Measurements from ENCODE around the gene DEFB124.
"Not testable (repeated sequence)": the region's sequence is repeated elsewhere in the genome, so short reads cannot be mapped to it uniquely, and the experiment has no call there.

The DEFB124 gene

DNA sequence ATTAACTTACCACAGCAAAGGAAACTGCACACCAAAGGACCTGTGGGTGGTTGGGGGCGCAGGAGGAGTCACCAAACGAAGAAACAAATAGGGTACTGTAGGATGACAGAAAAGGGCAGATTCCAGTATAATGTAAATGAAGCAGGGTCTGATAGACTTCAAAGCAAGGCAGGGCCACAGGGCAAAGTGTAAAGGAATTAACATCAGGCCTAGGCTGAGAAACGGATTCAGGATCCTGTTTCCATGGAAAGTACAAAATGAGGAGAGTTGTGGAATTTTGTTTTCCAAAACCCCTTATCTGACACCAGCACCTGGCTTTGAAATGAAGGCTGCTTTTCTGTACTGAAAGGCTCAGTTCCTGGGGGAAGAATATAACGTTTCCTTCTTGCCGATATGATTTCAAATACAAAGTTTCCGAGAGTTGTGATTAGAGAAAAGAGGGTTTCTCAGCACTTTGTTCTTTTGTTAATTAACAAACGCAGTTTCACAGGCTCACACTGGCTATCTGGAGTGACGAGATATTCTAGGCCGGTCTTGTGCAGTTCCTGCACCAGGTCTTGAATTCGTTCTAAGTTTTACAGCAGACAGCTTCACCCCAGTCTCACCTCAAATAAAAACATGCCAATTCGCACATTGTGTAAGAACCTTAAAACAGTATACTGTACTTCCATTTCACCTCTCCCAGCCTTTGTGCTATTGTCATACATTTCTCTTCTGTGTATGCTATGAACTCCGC is 28.7 kb downstream of the DEFB124 start:
- H3K4me3 ChIP-seq (ENCODE audit: low read depth, low read length), result no peak overlapping the region
- TF ChIP-seq CTCF (IDR thresholded peaks at IDR 0.05; ENCODE audit: low read depth, low read length), result no peak

DNA sequence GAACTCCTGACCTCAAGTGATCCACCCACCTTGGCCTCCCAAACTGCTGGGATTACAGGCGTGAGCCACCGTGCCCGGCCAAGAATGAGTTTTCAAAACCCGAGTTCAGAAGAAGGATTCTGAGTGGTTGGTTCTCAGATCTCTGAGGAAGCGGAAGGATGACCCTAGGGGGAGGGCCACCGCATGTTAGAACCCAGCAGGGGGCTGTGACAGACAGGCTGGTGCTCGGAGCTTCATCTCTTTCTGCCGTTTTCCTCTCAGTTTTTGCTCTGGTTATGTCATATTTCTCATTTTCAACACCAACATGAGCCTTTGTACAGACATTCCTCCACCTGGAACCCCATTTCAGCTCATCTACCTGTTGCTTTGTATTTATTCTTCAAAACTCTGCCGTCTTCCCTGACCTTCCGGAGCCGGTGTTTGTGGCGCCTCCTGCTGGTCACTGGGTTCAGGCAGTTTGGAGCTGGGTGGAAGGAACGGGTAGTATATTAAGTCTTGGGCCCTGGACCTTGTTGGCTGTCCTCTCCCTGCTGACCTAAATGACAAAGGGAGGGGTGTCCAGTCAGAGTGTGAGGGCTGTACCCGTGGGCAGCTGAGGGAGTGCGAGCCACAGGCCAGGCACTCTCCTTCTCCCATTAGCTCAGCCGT is 34.8 kb downstream of the DEFB124 start, which contains the start of gene DEFB123:
TSS of gene DEFB123 (plus strand) at position 621 of the 648 bp plus-strand sequence. CDS start 67 bp downstream, outside the sequence.
- TF ChIP-seq CTCF (IDR thresholded peaks at IDR 0.05; ENCODE audit: low read depth, low read length), result no peak; the same call in 1 of the 2 replicates
- H3K4me3 ChIP-seq (ENCODE audit: low read depth, low read length), result no peak within 1 kb of the TSS

GRCh38 chr20:31430568-31431115 is 44.3 kb downstream of the DEFB124 start:
- H3K4me3 ChIP-seq (ENCODE audit: low read depth, low read length), result no peak overlapping the region
- TF ChIP-seq CTCF (IDR thresholded peaks at IDR 0.05; ENCODE audit: low read depth, low read length), result no peak

DNA sequence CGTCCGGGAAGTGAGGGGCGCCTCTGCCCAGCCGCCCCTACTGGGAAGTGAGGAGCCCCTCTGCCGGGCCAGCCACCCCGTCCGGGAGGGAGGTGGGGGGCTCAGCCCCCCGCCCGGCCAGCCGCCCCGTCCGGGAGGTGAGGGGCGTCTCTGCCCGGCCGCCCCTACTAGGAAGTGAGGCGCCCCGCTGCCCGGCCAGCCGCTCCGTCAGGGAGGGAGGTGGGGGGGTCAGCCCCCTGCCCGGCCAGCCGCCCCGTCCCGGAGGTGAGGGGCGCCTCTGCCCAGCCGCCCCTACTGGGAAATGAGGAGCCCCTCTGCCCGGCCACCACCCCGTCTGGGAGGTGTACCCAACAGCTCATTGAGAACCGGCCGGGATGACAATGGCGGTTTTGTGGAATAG is 47.4 kb downstream of the DEFB124 start:
- H3K4me3 ChIP-seq (ENCODE audit: low read depth, low read length), result not testable (repeated sequence)

DNA sequence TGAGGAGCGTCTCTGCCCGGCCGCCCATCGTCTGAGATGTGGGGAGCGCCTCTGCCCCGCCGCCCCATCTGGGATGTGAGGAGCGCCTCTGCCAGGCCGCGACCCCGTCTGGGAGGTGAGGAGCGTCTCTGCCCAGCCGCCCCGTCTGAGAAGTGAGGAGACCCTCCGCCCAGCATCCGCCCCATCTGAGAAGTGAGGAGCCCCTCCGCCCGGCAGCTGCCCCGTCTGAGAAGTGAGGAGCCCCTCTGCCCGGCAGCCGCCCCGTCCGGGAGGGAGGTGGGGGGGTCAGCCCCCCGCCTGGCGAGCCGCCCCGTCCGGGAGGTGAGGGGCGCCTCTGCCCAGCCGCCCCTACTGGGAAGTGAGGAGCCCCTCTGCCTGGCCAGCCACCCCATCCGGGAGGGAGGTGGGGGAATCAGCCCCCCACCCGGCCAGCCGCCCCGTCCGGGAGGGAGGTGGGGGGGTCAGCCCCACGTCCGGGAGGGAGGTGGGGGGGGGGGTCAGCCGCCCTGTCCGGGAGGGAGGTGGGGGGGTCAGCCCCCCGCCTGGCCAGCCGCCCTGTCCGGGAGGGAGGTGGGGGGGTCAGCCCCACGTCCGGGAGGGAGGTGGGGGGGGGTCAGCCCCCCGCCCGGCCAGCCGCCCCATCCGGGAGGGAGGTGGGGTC is 47.9 kb downstream of the DEFB124 start:
- H3K4me3 ChIP-seq (ENCODE audit: low read depth, low read length), result not testable (repeated sequence)

GRCh38 chr20:31425797-31426196 is 49.1 kb downstream of the DEFB124 start:
- no peak overlapping the region for H3K4me3 ChIP-seq (ENCODE audit: low read depth, low read length)
- no peak for TF ChIP-seq CTCF (IDR thresholded peaks at IDR 0.05; ENCODE audit: low read depth, low read length)

GRCh38 chr20:31418307-31418706 is 56.6 kb downstream of the DEFB124 start:
- TF ChIP-seq CTCF (IDR thresholded peaks at IDR 0.05; ENCODE audit: low read depth, low read length), result no peak

DNA sequence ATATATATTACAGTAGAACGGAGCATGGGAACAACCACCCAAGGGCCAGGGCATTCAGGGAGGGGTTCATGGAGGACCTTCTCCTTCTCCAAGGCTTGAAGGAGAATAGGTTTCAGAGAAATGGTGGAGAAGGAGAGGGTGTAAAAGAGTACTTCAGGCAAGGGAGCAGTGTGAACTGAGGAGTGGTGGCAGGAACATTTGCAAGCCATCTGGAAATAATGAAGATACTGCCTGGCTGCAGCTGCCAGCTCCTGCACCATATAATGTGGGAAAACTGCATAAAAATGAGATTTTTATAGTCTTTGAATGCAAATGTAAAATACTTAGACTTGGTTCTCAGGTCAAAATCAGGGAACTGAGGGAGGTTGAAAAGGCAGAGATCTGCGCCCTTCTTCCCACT is 59.3 kb downstream of the DEFB124 start:
- no peak overlapping the region for H3K4me3 ChIP-seq (ENCODE audit: low read depth, low read length)
- no peak for TF ChIP-seq CTCF (IDR thresholded peaks at IDR 0.05; ENCODE audit: low read depth, low read length)

More at GRCh38 chr20:31418307-31418706, 56.6 kb downstream of the DEFB124 start:
- H3K4me3 ChIP-seq (ENCODE audit: low read depth, low read length), result no peak overlapping the region
